IPS-11a (cell line): ENCODE data around the gene NOL11.
"Not testable (repeated sequence)": the region's sequence is repeated elsewhere in the genome, so short reads cannot be mapped to it uniquely, and the experiment has no call there.

Source experiments
- H3K4me3 ChIP-seq: one replicate; pipeline ENCODE4 v1.5.1; 2013; ENCODE audit warnings: low read depth, low read length, control low read depth

NOL11 gene

GRCh38 chr17:67717624-67718324 is at the start of gene NOL11:
Gene NOL11, plus strand, starts transcription at chr17:67717936. Its CDS starts 12 bp downstream, at chr17:67717948.
- H3K4me3 ChIP-seq = peak within 1 kb of the TSS; percentile 99

GRCh38 chr17:67671493-67671892 is 46.2 kb upstream of the NOL11 start:
- H3K4me3 ChIP-seq = no peak overlapping the region

DNA sequence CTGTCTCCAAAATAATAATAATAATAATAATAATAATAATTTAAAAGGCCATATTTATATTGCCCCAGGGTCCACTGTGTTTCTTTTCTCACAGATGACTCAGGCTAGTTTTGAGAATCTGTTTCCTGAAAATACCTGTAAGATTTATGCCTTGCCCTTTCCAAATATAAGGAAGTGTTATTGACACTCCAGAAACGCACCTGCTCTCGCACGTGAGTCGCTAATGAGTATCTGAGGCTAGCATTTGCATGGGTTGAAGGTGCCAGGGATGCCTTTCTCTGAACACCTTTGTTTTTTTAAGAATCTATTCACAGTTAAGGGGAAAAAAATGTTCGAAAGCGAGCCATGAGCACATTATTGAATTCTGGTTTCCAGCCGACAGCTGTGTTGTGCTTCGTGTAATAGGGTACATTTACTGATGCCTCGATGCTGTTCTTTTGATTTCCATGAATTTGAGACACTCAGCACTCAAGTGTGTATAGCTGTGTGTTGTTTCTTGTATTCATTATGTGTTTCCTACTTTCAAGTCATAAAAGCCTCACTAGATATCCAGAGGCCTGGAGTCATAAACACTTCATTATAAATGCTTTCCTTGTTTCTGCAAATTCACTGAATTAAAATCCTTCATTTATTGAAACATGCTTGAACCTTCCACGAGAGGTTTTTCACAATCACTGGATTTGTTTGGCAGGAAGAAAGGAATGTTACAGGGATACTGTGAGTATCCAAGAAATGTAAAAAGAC is 45.0 kb upstream of the NOL11 start:
- no peak overlapping the region for H3K4me3 ChIP-seq

DNA sequence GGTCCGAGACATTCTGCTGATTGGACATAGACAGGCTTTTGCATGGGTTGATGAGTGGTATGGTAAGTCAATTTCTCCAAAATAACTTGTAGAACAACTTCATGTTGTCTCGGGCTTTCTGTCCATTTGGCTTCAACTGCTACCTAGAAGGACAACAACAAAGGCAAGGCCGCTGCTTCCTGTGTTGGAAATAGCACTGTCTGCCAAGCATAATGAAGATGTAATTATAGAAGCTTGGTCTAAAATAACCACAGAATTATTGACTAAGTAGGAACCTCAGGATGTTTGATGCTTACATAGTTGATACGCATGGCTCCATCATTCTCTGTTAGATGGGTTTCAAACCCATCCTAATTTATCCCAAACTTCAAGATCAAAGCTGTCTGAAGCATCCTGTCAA is 42.3 kb upstream of the NOL11 start:
- H3K4me3 ChIP-seq = no peak overlapping the region

DNA sequence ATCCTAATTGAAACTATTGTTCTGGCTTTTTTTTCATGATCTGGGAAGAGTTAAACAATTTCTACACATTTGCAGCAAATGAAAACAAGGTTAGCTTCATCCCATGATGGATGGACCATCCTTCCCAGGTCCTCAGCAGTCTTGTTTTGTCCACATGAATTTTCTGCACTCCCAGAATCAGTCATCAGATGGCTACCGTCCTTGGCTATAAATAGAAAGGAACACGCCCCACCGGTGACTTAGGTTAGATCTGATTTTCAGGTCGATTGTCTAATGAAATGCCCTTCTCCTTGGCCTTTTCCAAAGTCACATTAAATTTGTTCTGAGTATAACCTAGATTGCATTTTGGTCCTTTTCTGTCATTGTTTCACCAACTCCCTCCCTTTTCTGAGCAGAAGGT is 41.4 kb upstream of the NOL11 start:
- no peak overlapping the region for H3K4me3 ChIP-seq

- H3K4me3 ChIP-seq = no peak overlapping the region
Observed at GRCh38 chr17:67678414-67678813, 39.3 kb upstream of the NOL11 start.

DNA sequence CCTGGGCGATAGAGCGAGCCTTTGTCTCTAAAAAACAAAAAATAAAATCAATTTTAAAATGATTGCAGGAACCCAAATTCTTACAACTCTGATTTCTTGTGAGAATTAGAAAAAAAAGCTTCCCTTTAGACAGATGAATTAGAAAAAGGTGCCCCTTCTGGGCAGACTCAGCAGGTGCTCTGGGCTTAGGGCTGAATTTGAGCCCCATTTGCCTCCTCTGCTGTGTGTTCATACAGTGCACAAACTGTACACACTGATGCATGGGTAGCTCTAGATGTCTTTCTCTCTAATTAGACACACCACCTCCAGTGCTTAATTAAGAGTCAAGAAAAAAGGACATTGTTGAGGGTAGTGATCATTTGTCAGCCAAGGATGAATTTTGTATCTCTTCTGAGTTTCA is 38.5 kb upstream of the NOL11 start:
- no peak overlapping the region for H3K4me3 ChIP-seq

DNA sequence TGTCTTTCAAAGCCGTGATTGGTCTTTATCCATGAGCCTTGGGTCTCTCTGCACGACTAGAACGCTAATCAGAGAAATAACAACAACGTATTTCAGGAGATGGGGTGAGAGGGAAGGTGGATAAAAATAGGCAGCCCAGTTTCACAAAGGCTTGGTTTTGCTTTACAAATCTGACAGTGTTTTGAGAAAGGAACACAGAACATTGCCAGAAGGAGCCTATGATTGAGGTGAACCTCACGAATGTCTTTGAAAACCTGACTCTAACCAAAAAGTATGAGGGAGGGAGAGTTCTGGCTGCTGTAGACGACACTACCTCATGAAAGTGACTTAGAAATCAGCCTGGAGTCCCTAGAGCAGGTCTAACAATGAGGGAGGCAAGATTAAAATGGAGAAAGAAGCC is 38.0 kb upstream of the NOL11 start:
- no peak overlapping the region for H3K4me3 ChIP-seq

GRCh38 chr17:67680445-67681224 is 37.1 kb upstream of the NOL11 start:
- H3K4me3 ChIP-seq = no peak overlapping the region

DNA sequence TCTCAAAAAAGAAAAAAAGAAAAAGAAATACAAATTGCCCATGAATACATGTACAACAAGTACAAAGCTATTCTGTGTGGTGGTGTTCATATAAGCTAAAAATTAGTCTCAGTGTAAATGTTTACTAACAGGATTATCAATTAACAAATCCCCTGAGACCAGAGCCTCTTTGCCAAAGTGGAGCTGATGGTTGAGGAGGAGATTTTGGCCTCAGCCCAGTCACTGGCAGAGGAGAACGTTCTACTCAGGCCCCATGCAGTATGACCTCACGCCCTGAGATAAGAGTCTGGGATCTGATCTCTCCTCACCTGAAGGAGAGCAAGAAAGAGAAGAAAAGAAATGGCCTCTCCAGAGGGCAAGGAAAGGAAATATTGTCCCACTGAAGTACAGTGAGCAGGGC is 35.5 kb upstream of the NOL11 start:
- H3K4me3 ChIP-seq = no peak overlapping the region

DNA sequence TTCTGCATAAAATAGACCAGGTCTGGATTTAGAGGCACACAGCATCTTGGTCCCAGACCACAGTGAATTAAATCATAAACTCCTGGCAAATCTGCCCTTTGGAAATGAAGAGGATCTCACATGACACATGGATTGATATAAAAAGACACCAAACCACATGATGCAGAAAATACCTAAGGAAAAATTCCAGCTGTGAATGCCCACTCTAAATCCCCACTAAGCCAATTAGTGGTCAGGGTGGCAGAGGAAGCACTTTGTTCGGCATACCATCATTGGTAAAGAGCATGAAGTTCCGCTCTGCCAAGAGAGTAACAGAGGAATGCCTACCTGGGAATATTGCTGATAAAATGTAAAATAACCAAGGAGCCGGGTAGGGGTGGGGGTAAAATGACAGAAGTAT is 32.4 kb upstream of the NOL11 start:
- no peak overlapping the region for H3K4me3 ChIP-seq

- H3K4me3 ChIP-seq = no peak overlapping the region
Observed at GRCh38 chr17:67686241-67686640, 31.5 kb upstream of the NOL11 start.

DNA sequence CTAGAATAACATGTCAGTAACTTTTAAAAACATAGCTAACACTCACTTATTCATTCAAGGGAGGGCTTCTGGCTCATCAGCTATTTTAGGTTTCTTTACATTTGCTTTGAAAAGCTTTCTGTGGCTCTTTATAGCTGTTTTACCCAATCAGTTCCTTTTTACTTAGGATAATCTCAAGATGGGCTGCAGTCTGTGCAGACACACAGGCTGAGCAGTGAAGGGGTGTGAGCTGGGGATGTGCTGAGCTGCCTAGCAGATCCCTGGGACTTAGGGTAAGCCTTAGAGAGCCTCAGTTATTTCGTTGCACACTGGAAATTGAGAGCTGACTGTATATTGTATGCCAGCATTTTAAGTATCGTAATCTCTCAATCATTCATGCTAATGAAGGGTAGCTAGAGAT is 30.2 kb upstream of the NOL11 start:
- H3K4me3 ChIP-seq = no peak overlapping the region

DNA sequence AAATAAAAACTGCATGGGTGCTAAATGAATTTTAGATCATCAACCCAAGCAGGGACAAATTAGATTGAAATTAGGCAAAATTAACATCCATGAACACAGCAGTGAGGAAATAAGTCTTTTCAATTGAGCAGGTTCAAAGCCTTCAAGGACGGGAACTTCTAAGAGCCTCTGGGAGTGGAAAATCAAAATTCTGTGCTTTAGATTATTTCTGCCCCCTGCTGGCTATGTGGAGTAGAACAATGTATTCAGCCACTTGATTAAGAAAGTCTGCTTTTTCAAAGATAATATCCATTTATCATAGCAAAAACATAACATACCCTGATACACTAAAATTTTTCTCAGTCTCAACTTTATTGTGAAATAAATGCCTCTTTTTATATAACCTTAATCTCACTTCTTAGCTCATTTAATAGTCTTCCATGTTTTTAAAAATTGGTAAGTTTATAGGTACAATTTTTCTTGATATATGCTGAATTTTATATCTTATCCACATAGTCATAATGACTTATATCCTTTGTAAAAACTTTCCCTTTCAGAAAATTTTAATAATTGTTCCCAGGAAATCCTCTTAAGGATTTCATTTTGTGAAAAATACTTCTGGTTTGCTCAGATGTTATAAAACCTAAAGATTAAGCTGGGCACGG is 28.1 kb upstream of the NOL11 start:
- no peak overlapping the region for H3K4me3 ChIP-seq

DNA sequence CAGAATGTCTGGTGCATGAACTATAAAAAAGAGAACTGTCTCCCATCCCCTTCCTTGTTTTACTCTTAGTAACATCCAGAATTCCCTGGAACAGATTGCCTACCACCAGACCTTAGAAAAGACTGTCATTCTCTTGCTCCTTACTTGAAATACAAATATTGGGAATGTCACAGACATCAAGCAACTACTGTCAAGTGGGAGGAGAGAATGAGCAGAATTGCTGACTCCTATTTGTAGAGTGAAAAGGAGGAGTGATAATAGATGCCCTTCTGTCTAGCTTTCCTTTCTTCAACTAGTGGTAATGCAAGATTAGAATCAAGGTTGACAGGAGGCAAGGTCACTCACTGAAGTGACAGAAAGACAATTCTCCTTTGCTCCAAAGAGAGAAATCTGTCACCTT is 23.9 kb upstream of the NOL11 start:
- H3K4me3 ChIP-seq = no peak overlapping the region

GRCh38 chr17:67696347-67696746 is 21.4 kb upstream of the NOL11 start:
- H3K4me3 ChIP-seq = no peak overlapping the region

DNA sequence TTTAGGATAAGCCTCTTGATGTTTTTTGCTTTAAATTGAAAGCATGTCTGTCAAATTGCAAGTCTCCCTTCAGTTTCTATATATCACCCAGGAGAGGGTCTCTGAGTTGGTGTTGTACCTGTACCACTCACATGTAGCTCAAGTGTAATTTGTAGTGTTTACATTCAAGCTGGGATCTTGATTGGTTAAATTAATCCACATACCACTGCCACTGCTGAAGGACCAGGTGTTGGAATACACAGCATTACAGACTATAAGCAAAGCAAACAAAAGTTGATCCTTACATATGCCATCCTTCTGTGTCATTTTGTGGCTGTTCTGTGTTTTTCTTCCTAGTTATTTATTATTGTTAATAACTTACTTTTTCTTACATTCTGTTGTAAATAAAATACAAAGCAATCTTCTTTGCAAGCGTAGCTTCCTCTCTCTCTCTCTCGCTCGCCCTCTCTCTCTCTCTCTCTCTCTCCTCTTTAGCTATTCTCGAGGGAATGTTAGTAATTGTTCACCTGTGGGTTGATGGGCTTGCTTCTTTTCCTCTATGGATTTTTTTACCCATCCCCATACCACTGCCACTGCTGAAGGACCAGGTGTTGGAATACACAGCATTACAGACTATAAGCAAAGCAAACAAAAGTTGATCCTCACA is 20.8 kb upstream of the NOL11 start:
- H3K4me3 ChIP-seq = no peak overlapping the region

- no peak overlapping the region for H3K4me3 ChIP-seq
Observed at GRCh38 chr17:67700037-67700724, 17.6 kb upstream of the NOL11 start.

- no peak overlapping the region for H3K4me3 ChIP-seq
Observed at GRCh38 chr17:67700725-67701119, 17.0 kb upstream of the NOL11 start.

- not testable (repeated sequence) for H3K4me3 ChIP-seq
Observed at GRCh38 chr17:67702861-67703260, 14.9 kb upstream of the NOL11 start.
